ENCODE data around the gene CTNS.

The CTNS gene

GRCh38 chr17:3659541-3660111 lies 23.1 kb downstream of the CTNS start:
- DNase-seq, result no peak

GRCh38 chr17:3660311-3660891 lies 23.8 kb downstream of the CTNS start:
- DNase-seq, result no peak

- DNase-seq, result no peak
Measured at GRCh38 chr17:3663102-3664011, 26.8 kb downstream of the CTNS start.

- DNase-seq, result no peak
Measured at GRCh38 chr17:3665834-3666233, 29.3 kb downstream of the CTNS start.

GRCh38 chr17:3666516-3666915 lies 30.0 kb downstream of the CTNS start:
- no peak for DNase-seq

- DNase-seq, result no peak
Measured at GRCh38 chr17:3667366-3668278, 31.1 kb downstream of the CTNS start.

GRCh38 chr17:3668279-3669084 lies 31.9 kb downstream of the CTNS start, which contains the start of the genes EMC6 and TAX1BP3:
Gene EMC6 (plus strand): TSS chr17:3668812. CDS start chr17:3669147, 335 bp downstream.
Gene TAX1BP3 (minus strand): TSS chr17:3668578. CDS start chr17:3668526, 52 bp downstream.
- peak; percentile 95 to 98 (median 97) for DNase-seq

- DNase-seq, result no peak
Measured at GRCh38 chr17:3669085-3669347, 32.5 kb downstream of the CTNS start.

GRCh38 chr17:3669548-3669947 lies 33.0 kb downstream of the CTNS start:
- DNase-seq, result no peak

- no peak for DNase-seq
Measured at GRCh38 chr17:3672571-3672970, 36.0 kb downstream of the CTNS start.

GRCh38 chr17:3675886-3676285 lies 39.3 kb downstream of the CTNS start:
- no peak for DNase-seq

- no peak for DNase-seq
Measured at GRCh38 chr17:3678095-3678820, 41.7 kb downstream of the CTNS start.

GRCh38 chr17:3678821-3679530 lies 42.4 kb downstream of the CTNS start:
- DNase-seq, result no peak

GRCh38 chr17:3679531-3680126 lies 43.1 kb downstream of the CTNS start:
- DNase-seq, result no peak

GRCh38 chr17:3681057-3681456 lies 44.5 kb downstream of the CTNS start:
- DNase-seq, result no peak

GRCh38 chr17:3681565-3681964 lies 45.0 kb downstream of the CTNS start:
- no peak for DNase-seq

GRCh38 chr17:3682033-3682432 lies 45.5 kb downstream of the CTNS start:
- DNase-seq, result no peak

GRCh38 chr17:3683054-3683511 lies 46.5 kb downstream of the CTNS start:
- DNase-seq, result peak; percentile 10 to 38 (median 30)

- no peak for DNase-seq
Measured at GRCh38 chr17:3685174-3685573, 48.6 kb downstream of the CTNS start.

- DNase-seq, result no peak
Measured at GRCh38 chr17:3688027-3688553, 51.5 kb downstream of the CTNS start.
